SU-DHL-6 (cell line): ENCODE measurements around the gene ZNF592.

Experiments used
- CTCF ChIP-seq: fragments of 200-600 bp; sonication (generic); IDR thresholded peaks from one replicate; pipeline ENCODE4 v1.5.1; 2017; ENCODE audit warnings: antibody characterized with exemption, mild to moderate bottlenecking, low read length, moderate library complexity; ENCODE audit not compliant: insufficient read depth, poor library complexity, severe bottlenecking
- EZH2phosphoT487 ChIP-seq: fragments of 200-600 bp; sonication (generic), shearing (Covaris generic); conservative IDR thresholded peaks from 2 replicates; pipeline ENCODE4 v1.6.1; 2018; ENCODE audit warnings: mild to moderate bottlenecking, antibody characterized with exemption, low read length, moderate library complexity, mixed read lengths

GRCh38 chr15:84702961-84703482 is 45.4 kb upstream of the ZNF592 start:
- TF ChIP-seq CTCF (no peak), EZH2phosphoT487 (no peak)
